CD4-positive, alpha-beta T cell treated with Interleukin-4 for 4 hours (primary cell): Measurements from ENCODE around the gene IGFBP7.

Experiments used
- DNase-seq: peaks from one replicate; pipeline ENCODE4 v3.0.0-alpha.2; 2020

The IGFBP7 gene

DNA sequence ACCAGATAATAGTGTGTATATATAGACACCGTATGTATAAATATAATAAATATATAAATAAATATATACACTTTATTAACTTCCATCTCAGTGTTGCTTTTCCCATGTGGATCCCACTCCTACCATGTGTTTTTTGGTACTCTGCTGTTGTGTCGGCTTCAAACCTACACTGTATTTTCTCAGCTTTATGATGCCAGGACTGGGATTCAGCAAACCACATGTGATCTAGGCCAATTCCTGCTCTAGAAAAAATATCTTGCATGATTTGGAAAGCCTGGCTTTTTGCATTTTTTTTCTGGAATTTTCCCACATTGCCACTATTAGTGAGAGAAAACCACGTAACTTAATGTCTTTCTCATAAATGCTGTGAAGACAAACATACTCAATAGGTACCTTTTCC, 75.7 kb downstream of the IGFBP7 start:
- DNase-seq, result no peak

DNA sequence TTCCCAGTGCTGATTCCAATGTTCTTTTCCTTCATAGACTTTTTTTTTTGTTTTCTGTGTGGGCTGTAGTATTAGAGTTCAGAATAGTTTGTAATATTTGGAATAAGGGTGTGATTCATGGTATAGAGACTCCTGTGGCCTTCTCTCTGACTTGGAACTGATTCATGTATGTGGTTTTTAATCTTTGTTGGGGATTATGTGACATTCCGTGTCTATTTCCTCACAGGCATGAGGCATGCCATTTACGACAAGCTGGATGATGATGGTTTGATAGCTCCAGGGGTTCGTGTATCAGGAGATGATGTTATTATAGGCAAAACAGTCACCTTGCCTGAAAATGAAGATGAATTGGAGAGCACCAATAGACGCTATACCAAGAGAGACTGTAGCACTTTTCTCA, 87.1 kb downstream of the IGFBP7 start:
- DNase-seq, result no peak

DNA sequence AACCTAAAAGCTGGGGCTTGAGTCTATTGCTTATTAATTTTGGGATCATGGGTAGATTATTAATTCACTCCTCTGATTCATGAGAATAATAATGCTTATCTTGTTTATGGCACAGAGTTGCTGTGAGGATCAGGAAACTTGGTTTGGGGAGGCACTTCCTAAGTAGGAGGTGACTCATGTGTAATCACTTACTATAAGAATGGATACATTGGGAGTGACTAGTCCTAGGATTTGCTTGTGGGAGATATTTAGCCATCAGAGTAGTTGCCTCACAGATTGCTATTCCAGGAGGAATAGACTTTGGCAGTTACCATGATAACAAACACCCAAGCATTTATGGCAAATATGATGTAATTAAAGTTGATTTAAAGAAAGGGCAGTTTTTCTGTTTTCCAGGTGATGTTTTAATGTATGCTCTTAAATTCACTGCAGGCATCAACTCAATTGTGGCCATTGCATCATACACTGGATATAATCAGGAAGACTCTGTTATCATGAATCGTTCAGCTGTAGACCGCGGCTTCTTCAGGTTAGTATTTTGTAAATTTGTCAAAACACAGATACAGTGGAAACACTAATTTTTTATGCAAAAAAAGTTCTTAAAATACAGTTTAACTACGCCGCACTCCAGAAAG, 89.6 kb downstream of the IGFBP7 start:
- no peak for DNase-seq

DNA sequence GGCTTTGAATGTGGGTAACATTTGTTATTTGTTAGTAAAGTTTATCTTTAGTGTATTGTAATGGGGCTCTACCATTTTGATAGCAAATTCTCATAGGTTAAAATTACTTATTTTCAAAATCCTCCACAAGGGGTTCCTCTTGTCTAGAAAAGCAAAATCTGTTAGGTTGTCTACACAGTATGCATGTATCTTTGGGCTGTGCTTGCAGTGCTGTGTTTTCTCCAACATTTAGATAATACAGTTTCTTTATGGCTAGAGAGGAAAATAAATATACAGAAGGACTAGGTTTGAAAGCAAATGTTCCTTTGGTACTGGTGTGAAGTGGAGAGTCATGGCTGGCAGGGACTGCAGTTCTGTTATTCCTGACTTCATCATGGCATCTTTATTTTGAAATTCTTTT, 91.2 kb downstream of the IGFBP7 start:
- no peak for DNase-seq

DNA sequence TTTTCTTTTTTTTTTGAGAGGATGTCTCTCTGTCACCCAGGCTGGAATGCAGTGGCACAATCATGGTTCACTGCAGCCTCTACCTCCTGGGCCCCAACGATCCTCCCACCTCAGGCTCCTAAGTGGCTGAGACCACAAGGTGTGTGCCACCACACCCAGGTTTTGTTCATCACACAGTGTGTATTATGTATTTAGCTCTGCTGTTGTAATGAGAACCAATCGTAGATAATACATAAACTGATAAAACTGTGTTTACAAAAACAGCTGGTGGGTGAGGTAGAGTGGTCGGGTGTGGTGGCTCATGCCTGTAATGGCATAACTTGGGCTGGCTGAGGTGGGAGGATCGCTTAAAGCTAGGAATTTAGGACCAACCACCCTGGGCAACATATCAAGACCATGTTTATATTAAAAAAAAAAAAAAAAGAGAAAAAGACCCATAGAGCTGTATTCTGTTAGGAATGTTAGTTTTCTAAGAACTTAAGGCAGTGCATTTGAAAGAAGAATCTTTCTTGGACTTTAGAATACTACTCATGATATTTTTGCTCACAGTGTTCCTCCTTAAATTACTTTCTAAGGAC, 96.6 kb downstream of the IGFBP7 start:
- DNase-seq, result no peak

DNA sequence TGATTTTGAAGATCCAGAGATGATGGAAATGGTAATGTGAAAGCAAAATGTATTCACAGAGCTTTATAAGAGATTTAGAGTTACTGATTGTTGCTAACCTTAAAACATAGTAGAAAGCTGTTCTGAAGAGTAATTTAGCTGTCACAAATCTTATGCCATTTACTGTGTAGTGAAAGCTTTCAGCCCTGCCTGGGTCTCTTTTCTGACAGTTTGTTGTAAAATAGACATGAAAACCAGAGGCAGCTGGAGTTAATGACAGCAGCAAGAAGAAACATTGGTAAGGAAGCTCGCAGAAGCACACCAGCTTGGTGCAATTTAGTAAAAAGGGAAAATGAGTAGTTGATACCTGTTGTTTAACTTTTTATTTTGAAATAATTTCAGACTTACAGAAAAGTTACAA, 110.4 kb downstream of the IGFBP7 start:
- no peak for DNase-seq

DNA sequence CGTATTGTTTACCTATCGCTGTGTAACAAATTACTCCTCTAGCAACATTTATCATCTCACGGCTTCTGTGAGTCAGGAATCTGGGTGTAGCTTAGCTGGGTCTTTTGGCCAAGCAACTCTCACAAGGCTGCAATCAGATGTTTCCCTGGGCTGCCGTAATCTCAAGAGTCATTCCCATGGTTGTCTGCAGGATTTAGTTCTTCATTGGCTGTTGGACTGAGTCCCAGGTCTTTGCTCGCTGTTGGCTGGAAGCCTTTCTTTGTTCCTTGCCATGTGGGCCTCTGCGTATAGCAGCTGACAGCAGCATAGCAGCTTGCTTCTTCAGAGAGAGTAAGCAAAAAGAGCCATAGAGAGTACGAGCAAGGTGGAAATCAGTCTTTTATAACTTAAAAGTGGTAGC, 114.7 kb downstream of the IGFBP7 start:
- no peak for DNase-seq

DNA sequence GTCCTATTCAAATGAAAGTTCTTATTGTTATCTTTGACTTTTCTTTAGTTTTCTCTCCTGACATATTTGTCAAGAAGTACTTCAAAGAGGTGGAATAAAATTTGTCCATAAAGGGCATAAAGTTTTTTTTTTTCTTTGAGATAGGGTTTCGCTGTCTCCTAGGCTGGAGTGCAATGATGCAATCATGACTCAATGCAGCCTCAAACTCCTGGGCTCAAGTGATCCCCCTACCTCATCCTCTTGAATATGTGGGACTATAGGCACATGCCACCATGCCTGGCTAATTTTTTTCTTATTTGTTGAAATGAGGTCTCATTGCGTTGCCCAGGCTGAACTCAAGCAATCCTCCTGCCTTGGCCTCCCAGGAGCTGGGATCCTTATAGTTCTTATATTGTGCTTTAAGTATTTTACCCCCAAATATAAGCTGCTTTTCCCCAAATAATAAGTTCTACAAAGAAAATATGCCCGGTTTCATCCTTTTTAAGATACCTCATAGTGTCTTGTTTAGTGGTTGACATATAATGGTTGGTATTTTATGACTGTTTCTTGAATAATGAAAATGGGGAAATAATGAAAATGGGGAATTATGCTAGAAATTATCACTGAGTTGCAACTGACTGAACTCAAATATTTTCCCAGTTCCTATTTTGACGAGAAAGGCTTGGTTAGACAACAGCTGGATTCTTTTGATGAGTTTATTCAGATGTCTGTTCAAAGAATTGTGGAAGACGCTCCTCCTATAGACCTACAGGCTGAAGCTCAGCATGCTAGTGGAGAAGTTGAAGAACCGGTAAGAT, 119.9 kb downstream of the IGFBP7 start:
- no peak for DNase-seq

DNA sequence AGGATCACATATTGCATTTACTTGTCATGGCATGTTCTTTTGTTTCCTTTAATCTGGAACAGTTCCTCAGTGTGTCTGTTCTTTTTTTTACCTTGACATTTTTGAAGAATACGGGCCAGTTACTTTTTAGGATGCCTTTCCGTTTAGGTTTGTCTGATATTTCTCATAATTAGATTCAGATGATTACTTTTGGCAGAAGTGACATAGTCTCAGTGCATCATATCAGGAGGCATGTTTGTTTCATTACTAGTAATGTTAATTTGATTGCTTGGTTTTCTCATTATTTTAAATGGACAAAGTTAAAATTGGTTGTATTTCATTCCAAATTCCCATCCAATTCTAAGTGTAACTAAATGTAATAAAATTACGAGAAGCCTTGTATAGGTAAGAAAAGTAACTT, 123.2 kb downstream of the IGFBP7 start:
- DNase-seq, result no peak

DNA sequence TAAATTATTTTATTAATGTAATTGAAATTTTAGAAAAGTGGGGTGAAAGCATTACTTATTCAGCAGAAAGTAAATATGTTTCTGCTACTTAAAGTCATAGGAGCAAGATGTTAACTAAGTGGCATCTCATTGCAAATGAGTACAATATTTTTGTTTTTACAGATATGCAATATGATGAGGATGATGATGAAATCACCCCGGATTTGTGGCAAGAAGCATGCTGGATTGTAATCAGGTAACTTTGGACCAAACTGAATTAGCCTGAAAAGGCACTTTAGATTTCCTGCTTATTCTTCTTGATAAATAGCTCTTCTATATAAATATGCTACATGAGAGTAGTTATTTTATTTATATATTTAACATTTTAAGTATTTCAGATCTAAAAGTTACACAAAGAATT, 124.0 kb downstream of the IGFBP7 start:
- no peak for DNase-seq

DNA sequence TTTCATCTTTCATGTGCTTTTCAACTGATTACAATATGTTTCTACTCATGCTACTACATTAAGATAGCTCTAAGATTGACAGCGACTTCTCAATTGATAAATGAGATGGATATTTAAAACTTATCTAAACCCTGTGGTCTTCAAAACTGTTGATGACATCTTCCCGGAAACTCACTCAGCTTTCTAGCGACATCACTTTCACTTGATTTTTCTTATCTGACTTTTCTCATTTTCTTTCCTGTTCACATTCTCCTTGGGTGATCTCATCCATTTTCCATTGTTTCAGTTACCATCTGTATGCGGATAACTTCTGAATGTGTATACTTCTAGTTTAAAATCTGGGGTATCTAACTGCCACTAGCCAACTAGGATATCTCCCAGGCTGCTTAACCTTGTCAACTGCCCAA, 128.4 kb downstream of the IGFBP7 start:
- no peak for DNase-seq
